Measurements from ENCODE around the gene CTNNA2.

Gene CTNNA2

GRCh38 chr2:79860228-79861058, 347.6 kb downstream of the CTNNA2 start:
- no peaks in the 10 kb centered on the region for H3K9me3 ChIP-seq (ENCODE audit: control insufficient read depth, low read depth, low read length)
- H3K4me3 ChIP-seq (ENCODE audit: low read length): no peak overlapping the region
- peaks cover 6% of the 10 kb centered on the region for H3K4me1 ChIP-seq (ENCODE audit: control insufficient read depth, low read depth, low read length)
- no peak overlapping the region for H3K27ac ChIP-seq (ENCODE audit: low read length)
- no peaks in the 10 kb centered on the region for H3K36me3 ChIP-seq (ENCODE audit: control insufficient read depth, low read depth, low read length)
- H3K9ac ChIP-seq (ENCODE audit: low read length): no peak overlapping the region
- no peaks in the 10 kb centered on the region for H3K27me3 ChIP-seq (ENCODE audit: control insufficient read depth, insufficient read depth, low read length)

GRCh38 chr2:79861059-79861374, 348.2 kb downstream of the CTNNA2 start:
- no peak overlapping the region for H3K9ac ChIP-seq (ENCODE audit: low read length)
- H3K36me3 ChIP-seq (ENCODE audit: control insufficient read depth, low read depth, low read length): no peaks in the 10 kb centered on the region
- H3K27ac ChIP-seq (ENCODE audit: low read length): no peak overlapping the region
- H3K4me3 ChIP-seq (ENCODE audit: low read length): no peak overlapping the region
- H3K27me3 ChIP-seq (ENCODE audit: control insufficient read depth, insufficient read depth, low read length): no peaks in the 10 kb centered on the region
- H3K9me3 ChIP-seq (ENCODE audit: control insufficient read depth, low read depth, low read length): no peaks in the 10 kb centered on the region
- H3K4me1 ChIP-seq (ENCODE audit: control insufficient read depth, low read depth, low read length): peaks cover 6% of the 10 kb centered on the region

DNA sequence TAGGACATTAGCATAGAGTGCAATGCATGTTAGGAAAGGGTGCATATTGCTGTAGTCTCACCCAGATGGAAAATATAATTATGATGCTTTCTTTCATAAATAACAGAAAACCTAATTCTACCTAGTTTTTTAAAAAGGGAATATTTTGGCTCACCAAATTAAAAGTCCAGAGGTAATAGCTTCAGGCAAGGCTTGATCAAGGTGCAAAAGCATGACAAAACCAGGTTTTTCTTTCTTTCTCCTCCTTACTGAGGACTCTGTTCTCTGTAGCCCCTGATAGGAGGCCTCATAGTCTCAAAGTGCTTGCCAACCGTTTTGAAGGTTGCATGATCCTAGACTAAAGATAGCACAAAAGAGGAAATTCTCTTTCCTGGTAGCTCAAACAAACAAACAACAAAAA, 349.9 kb downstream of the CTNNA2 start:
- Histone ChIP-seq H3K4me1 (ENCODE audit: control insufficient read depth, low read depth, low read length) (peaks cover 9% of the 10 kb centered on the region), H3K27ac (ENCODE audit: low read length) (no peak overlapping the region)

GRCh38 chr2:79872656-79873055, 359.8 kb downstream of the CTNNA2 start:
- Histone ChIP-seq H3K36me3 (ENCODE audit: control insufficient read depth, low read depth, low read length) (no peaks in the 10 kb centered on the region), H3K27me3 (ENCODE audit: control insufficient read depth, insufficient read depth, low read length) (no peaks in the 10 kb centered on the region), H3K4me1 (ENCODE audit: control insufficient read depth, low read depth, low read length) (peaks cover 3% of the 10 kb centered on the region)

More for the DNA sequence above, 349.9 kb downstream of the CTNNA2 start:
- H3K9me3 ChIP-seq (ENCODE audit: control insufficient read depth, low read depth, low read length): no peaks in the 10 kb centered on the region
- no peak overlapping the region for H3K9ac ChIP-seq (ENCODE audit: low read length)
- no peaks in the 10 kb centered on the region for H3K36me3 ChIP-seq (ENCODE audit: control insufficient read depth, low read depth, low read length)
- H3K4me3 ChIP-seq (ENCODE audit: low read length): no peak overlapping the region
- H3K27me3 ChIP-seq (ENCODE audit: control insufficient read depth, insufficient read depth, low read length): no peaks in the 10 kb centered on the region

DNA sequence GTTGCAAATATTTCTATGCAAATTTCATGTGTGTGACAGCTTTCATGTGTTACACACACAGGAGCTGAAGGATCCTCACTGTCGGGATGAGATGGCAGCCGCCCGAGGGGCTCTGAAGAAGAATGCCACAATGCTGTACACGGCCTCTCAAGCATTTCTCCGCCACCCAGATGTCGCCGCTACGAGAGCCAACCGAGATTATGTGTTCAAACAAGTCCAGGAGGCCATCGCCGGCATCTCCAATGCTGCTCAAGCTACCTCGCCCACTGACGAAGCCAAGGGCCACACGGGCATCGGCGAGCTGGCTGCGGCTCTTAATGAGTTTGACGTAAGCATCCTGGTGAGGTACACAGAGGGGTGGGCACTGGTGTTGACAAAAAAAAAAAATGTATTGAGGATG, 361.2 kb downstream of the CTNNA2 start:
- H3K27ac ChIP-seq (ENCODE audit: low read length): no peak overlapping the region
- no peaks in the 10 kb centered on the region for H3K4me1 ChIP-seq (ENCODE audit: control insufficient read depth, low read depth, low read length)
- no peaks in the 10 kb centered on the region for H3K36me3 ChIP-seq (ENCODE audit: control insufficient read depth, low read depth, low read length)
- no peak overlapping the region for H3K9ac ChIP-seq (ENCODE audit: low read length)
- H3K9me3 ChIP-seq (ENCODE audit: control insufficient read depth, low read depth, low read length): no peaks in the 10 kb centered on the region
- no peak overlapping the region for H3K4me3 ChIP-seq (ENCODE audit: low read length)
- no peaks in the 10 kb centered on the region for H3K27me3 ChIP-seq (ENCODE audit: control insufficient read depth, insufficient read depth, low read length)

More at GRCh38 chr2:79872656-79873055, 359.8 kb downstream of the CTNNA2 start:
- Histone ChIP-seq H3K4me3 (ENCODE audit: low read length) (no peak overlapping the region), H3K9ac (ENCODE audit: low read length) (no peak overlapping the region), H3K9me3 (ENCODE audit: control insufficient read depth, low read depth, low read length) (no peaks in the 10 kb centered on the region), H3K27ac (ENCODE audit: low read length) (no peak overlapping the region)

DNA sequence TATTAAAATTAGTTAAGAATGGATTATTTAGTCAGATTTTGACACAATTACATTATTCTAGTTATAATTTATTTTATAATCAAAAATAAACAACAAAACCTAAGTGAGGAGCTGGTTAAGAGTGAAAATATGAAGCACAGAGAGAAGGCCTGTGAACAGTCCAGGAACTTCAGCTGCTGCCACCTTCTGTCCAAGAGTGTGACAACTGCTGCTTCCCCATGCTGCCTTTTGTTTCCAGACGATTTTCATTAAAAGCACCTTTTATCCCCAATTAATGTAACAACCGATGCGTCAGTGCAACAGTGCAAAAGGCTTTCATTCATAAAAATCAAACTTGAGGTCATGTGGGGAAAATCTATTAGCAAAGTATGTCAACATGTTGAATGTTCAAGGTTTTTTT, 363.6 kb downstream of the CTNNA2 start:
- H3K27ac ChIP-seq (ENCODE audit: low read length): no peak overlapping the region
- no peak overlapping the region for H3K9ac ChIP-seq (ENCODE audit: low read length)
- H3K36me3 ChIP-seq (ENCODE audit: control insufficient read depth, low read depth, low read length): no peaks in the 10 kb centered on the region
- H3K4me3 ChIP-seq (ENCODE audit: low read length): no peak overlapping the region
- H3K9me3 ChIP-seq (ENCODE audit: control insufficient read depth, low read depth, low read length): no peaks in the 10 kb centered on the region
- no peaks in the 10 kb centered on the region for H3K27me3 ChIP-seq (ENCODE audit: control insufficient read depth, insufficient read depth, low read length)
- H3K4me1 ChIP-seq (ENCODE audit: control insufficient read depth, low read depth, low read length): no peaks in the 10 kb centered on the region

DNA sequence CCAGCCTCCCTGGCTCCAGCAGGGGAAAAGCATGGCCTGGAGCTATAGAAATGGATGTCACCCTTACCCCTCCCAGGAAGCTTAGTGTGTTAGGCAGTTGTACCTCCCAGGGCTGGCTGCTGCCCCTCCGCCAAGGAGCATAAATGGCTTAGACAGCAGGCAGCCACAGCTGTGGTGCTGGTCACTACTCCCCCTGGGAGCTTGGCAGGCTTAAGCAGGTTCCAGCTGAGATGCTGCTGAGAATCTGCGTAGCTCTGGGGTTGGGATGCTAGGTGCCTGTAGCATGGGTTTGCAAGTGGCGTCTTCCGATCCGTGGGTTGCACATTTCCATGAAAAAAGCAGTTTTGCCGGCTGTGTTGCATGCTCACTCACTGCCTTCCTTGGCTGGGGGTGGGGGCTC, 369.7 kb downstream of the CTNNA2 start:
- no peak overlapping the region for H3K4me3 ChIP-seq (ENCODE audit: low read length)
- no peaks in the 10 kb centered on the region for H3K9me3 ChIP-seq (ENCODE audit: control insufficient read depth, low read depth, low read length)
- peaks cover 4% of the 10 kb centered on the region for H3K4me1 ChIP-seq (ENCODE audit: control insufficient read depth, low read depth, low read length)
- no peak overlapping the region for H3K9ac ChIP-seq (ENCODE audit: low read length)
- no peaks in the 10 kb centered on the region for H3K27me3 ChIP-seq (ENCODE audit: control insufficient read depth, insufficient read depth, low read length)
- no peaks in the 10 kb centered on the region for H3K36me3 ChIP-seq (ENCODE audit: control insufficient read depth, low read depth, low read length)
- no peak overlapping the region for H3K27ac ChIP-seq (ENCODE audit: low read length)

- H3K4me1 ChIP-seq (ENCODE audit: control insufficient read depth, low read depth, low read length): peaks cover 7% of the 10 kb centered on the region
- no peaks in the 10 kb centered on the region for H3K27me3 ChIP-seq (ENCODE audit: control insufficient read depth, insufficient read depth, low read length)
- no peak overlapping the region for H3K27ac ChIP-seq (ENCODE audit: low read length)
- H3K36me3 ChIP-seq (ENCODE audit: control insufficient read depth, low read depth, low read length): no peaks in the 10 kb centered on the region
- H3K9me3 ChIP-seq (ENCODE audit: control insufficient read depth, low read depth, low read length): no peaks in the 10 kb centered on the region
- H3K4me3 ChIP-seq (ENCODE audit: low read length): no peak overlapping the region
- no peak overlapping the region for H3K9ac ChIP-seq (ENCODE audit: low read length)
Measured at GRCh38 chr2:79887747-79888374, 375.0 kb downstream of the CTNNA2 start.

GRCh38 chr2:79892123-79892522, 379.3 kb downstream of the CTNNA2 start:
- no peaks in the 10 kb centered on the region for H3K9me3 ChIP-seq (ENCODE audit: control insufficient read depth, low read depth, low read length)

DNA sequence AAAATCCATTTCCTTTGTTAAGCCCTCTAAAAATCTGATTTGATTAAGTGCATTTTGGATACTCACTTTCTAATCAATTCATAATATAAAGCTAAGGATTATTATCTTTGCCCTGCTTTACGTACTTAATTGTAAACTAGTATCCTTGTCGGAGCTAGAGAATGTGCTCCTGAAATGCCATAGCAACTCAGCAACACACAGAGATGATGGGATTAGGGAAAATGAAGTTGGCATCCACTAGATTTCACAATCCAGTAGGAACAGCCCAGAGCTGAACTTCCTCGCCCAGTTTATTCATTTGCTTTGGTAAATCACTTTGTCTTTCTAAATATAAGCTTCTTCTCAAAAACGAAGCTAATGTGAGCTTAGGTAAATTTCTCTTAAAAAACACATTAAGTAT, 386.3 kb downstream of the CTNNA2 start:
- no peaks in the 10 kb centered on the region for H3K27me3 ChIP-seq (ENCODE audit: control insufficient read depth, insufficient read depth, low read length)
- peaks cover 7% of the 10 kb centered on the region for H3K4me1 ChIP-seq (ENCODE audit: control insufficient read depth, low read depth, low read length)
- no peaks in the 10 kb centered on the region for H3K36me3 ChIP-seq (ENCODE audit: control insufficient read depth, low read depth, low read length)
- H3K27ac ChIP-seq (ENCODE audit: low read length): no peak overlapping the region
- H3K9ac ChIP-seq (ENCODE audit: low read length): no peak overlapping the region
- H3K4me3 ChIP-seq (ENCODE audit: low read length): no peak overlapping the region
- no peaks in the 10 kb centered on the region for H3K9me3 ChIP-seq (ENCODE audit: control insufficient read depth, low read depth, low read length)

More at GRCh38 chr2:79892123-79892522, 379.3 kb downstream of the CTNNA2 start:
- Histone ChIP-seq H3K9ac (ENCODE audit: low read length) (no peak overlapping the region), H3K4me1 (ENCODE audit: control insufficient read depth, low read depth, low read length) (peaks cover 7% of the 10 kb centered on the region), H3K27me3 (ENCODE audit: control insufficient read depth, insufficient read depth, low read length) (no peaks in the 10 kb centered on the region), H3K36me3 (ENCODE audit: control insufficient read depth, low read depth, low read length) (no peaks in the 10 kb centered on the region), H3K4me3 (ENCODE audit: low read length) (no peak overlapping the region), H3K27ac (ENCODE audit: low read length) (no peak overlapping the region)

- Histone ChIP-seq H3K4me1 (ENCODE audit: control insufficient read depth, low read depth, low read length) (peaks cover 7% of the 10 kb centered on the region), H3K9ac (ENCODE audit: low read length) (no peak overlapping the region), H3K27ac (ENCODE audit: low read length) (no peak overlapping the region), H3K27me3 (ENCODE audit: control insufficient read depth, insufficient read depth, low read length) (no peaks in the 10 kb centered on the region), H3K9me3 (ENCODE audit: control insufficient read depth, low read depth, low read length) (no peaks in the 10 kb centered on the region), H3K36me3 (ENCODE audit: control insufficient read depth, low read depth, low read length) (no peaks in the 10 kb centered on the region), H3K4me3 (ENCODE audit: low read length) (no peak overlapping the region)
Measured at GRCh38 chr2:79901161-79901560, 388.3 kb downstream of the CTNNA2 start.
